ENCODE measurements around the gene STX1B.
"Not testable (repeated sequence)": the region's sequence is repeated elsewhere in the genome, so short reads cannot be mapped to it uniquely, and the experiment has no call there.

The STX1B gene

GRCh38 chr16:31023252-31023602 lies 12.8 kb upstream of the STX1B start:
- CTCF ChIA-PET, result interaction anchor here (0.7 to 1.0 kb wide), 2 partner anchors 9 to 38 kb away, joined by 3 read pairs; partner anchors contain the start of gene HSD3B7
- no peak overlapping the region for H3K4me3 ChIP-seq (ENCODE audit: low read depth, low read length)
- DNase-seq (ENCODE audit: low read depth, low spot score), result no peak
- no peak for TF ChIP-seq CTCF (IDR thresholded peaks at IDR 0.05; ENCODE audit: insufficient read depth, low read length, missing control alignments)
- POLR2A ChIA-PET, result interaction anchor here (0.6 to 1.0 kb wide), 2 partner anchors 10 to 44 kb away, joined by 3 read pairs; partner anchors contain the start of gene STX4

- ChIA-PET CTCF (interaction anchor here (0.7 to 1.1 kb wide), 3 partner anchors 9 to 39 kb away, joined by 3 to 4 read pairs (median 4); partner anchors contain the start of gene HSD3B7), POLR2A (interaction anchor here (0.6 kb wide), 1 partner anchor 45 kb away, joined by 3 read pairs; no protein-coding TSS in a partner anchor)
- no peak for TF ChIP-seq CTCF (IDR thresholded peaks at IDR 0.05; ENCODE audit: insufficient read depth, low read length, missing control alignments)
- no peak for DNase-seq (ENCODE audit: low read depth, low spot score)
- H3K4me3 ChIP-seq (ENCODE audit: low read depth, low read length), result no peak overlapping the region
Observed at GRCh38 chr16:31022544-31023251, 12.3 kb upstream of the STX1B start.

GRCh38 chr16:31020536-31020935 lies 10.1 kb upstream of the STX1B start:
- POLR2A ChIA-PET, result no interaction called here
- CTCF ChIA-PET, result no interaction called here

GRCh38 chr16:31017756-31018155 lies 7.3 kb upstream of the STX1B start:
- H3K4me3 ChIP-seq (ENCODE audit: low read depth, low read length); DNase-seq (ENCODE audit: low read depth, low spot score); POLR2A ChIA-PET; CTCF ChIA-PET: not testable (repeated sequence)

More at GRCh38 chr16:31020536-31020935, 10.1 kb upstream of the STX1B start:
- no peak for DNase-seq (ENCODE audit: low read depth, low spot score)
- H3K4me3 ChIP-seq (ENCODE audit: low read depth, low read length), result no peak overlapping the region
- TF ChIP-seq CTCF (IDR thresholded peaks at IDR 0.05; ENCODE audit: insufficient read depth, low read length, missing control alignments), result no peak

- H3K4me3 ChIP-seq (ENCODE audit: low read depth, low read length), result no peak overlapping the region
- no peak for DNase-seq (ENCODE audit: low read depth, low spot score)
- TF ChIP-seq CTCF (IDR thresholded peaks at IDR 0.05; ENCODE audit: insufficient read depth, low read length, missing control alignments), result no peak
- POLR2A ChIA-PET, result no interaction called here
- CTCF ChIA-PET, result no interaction called here
Observed at GRCh38 chr16:31016018-31016417, 5.6 kb upstream of the STX1B start.

- CTCF ChIA-PET, result interaction anchor here (1.1 to 1.3 kb wide), 2 partner anchors 10 to 11 kb away, joined by 3 read pairs; no protein-coding TSS in a partner anchor
- POLR2A ChIA-PET; H3K4me3 ChIP-seq (ENCODE audit: low read depth, low read length): not testable (repeated sequence)
Observed at GRCh38 chr16:31013292-31013691, 2.9 kb upstream of the STX1B start.

GRCh38 chr16:31011815-31012214 lies 1.4 kb upstream of the STX1B start:
- ChIA-PET POLR2A (interaction anchor here (0.8 kb wide), 1 partner anchor 14 kb away, joined by 3 read pairs; no protein-coding TSS in a partner anchor), CTCF (interaction anchor here (1.3 kb wide), 1 partner anchor 9 kb away, joined by 3 read pairs; no protein-coding TSS in a partner anchor)
- H3K4me3 ChIP-seq (ENCODE audit: low read depth, low read length); DNase-seq (ENCODE audit: low read depth, low spot score): not testable (repeated sequence)

More at GRCh38 chr16:31013292-31013691, 2.9 kb upstream of the STX1B start:
- not testable (repeated sequence) for DNase-seq (ENCODE audit: low read depth, low spot score)
